Embryonic facial prominence (tissue), 1 donor: ENCODE data around the gene SEPTIN8.
"Not testable (repeated sequence)": the region's sequence is repeated elsewhere in the genome, so short reads cannot be mapped to it uniquely, and the experiment has no call there.

Experiments
- DNase-seq: peaks from one replicate; pipeline ENCODE4 v3.0.0-alpha.2; 2016; ENCODE audit errors: extremely low spot score

SEPTIN8 gene

DNA sequence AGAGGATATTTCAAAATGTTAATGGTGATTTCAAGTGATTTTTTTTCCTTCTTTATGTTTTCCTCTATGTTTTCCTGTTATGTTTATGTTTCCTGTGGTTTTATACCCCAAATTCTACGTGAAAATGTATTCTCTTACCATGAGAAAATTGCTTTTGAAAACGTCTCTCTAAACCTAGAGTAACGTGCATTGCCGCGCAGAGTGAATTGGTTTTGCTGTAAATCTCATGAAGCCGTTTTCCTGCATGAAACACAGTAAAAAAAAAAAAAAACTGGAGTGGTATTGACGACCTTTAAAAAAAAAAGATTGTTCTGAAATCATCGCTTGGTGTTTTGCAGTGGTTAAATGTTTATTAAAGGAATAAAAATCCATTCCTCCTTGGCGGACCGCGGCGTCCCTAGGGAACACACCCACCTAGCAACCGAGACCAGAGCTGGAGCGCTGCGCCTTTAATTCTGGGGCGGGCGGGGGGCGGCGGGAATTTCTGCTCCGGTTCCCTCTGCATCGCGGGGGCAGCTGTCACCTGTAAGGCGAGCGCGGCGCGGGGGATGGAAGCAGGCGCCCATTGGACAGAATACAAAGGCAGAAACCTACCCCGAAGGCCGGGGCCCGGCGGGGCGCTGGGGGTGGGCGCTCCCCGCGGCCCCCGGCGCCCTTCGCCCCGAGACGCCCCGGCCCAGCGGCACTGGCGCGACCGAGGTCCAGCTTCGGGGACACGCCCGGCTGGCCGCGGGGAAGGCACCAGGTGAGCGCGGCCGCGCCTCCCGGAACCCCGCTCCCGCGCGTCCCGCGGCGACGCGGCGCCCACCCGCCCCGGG is 36.0 kb upstream of the SEPTIN8 start, which contains the start of gene SOWAHA:
Gene SOWAHA (plus strand): TSS at position 522 of the 818 bp plus-strand sequence. CDS start 320 bp downstream, outside the sequence.
- DNase-seq, result no peak

DNA sequence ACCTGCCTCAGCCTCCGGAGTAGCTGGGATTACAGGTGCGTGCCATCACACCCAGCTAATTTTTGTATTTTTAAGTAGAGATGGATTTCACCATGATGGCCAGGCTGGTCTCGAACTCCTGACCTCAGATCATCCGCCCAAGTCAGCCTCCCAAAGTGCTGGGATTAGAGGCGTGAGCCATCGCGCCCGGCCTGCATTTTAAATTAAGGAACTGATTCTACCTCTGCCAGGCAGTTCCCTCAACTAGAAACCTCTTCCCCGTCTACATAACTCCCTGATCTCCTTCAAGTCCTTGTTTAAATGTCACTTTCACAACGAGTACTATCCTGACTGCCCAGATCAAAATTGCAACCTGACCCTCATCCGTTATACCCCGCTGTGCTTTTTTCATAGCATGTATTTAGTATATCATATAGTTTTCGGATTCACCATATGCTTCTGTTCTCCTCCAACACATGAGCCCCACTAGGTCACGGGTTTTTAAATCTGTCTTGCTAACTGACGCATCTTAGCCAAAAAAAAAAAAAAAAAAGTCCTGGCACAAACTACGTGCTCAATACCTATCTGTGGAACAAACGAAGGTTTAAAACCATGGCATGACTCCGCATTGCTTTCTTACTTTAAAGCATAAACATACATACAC is 35.2 kb upstream of the SEPTIN8 start:
- no peak for DNase-seq

- DNase-seq, result no peak
Observed at GRCh38 chr5:132810605-132811004, 33.6 kb upstream of the SEPTIN8 start.

DNA sequence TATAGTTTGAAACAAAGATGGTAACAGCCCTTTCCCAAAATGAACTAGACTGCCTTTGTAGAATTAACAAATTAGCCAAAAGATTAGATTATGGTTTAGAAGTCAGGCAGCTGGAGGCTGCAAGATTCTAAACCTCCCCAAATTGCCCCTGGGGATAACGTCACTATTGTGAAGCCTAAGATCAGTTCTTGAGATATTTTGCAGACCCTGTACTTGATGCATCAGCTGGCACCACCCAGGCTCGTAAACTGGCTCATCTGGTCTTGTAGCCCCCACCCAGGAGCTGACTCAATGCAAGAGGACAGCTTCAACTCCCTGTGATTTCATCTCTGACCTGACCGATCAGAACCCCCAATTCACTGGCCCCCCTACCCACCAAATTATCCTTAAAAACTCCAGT is 31.8 kb upstream of the SEPTIN8 start:
- no peak for DNase-seq

GRCh38 chr5:132808448-132808847 is 31.4 kb upstream of the SEPTIN8 start:
- no peak for DNase-seq

DNA sequence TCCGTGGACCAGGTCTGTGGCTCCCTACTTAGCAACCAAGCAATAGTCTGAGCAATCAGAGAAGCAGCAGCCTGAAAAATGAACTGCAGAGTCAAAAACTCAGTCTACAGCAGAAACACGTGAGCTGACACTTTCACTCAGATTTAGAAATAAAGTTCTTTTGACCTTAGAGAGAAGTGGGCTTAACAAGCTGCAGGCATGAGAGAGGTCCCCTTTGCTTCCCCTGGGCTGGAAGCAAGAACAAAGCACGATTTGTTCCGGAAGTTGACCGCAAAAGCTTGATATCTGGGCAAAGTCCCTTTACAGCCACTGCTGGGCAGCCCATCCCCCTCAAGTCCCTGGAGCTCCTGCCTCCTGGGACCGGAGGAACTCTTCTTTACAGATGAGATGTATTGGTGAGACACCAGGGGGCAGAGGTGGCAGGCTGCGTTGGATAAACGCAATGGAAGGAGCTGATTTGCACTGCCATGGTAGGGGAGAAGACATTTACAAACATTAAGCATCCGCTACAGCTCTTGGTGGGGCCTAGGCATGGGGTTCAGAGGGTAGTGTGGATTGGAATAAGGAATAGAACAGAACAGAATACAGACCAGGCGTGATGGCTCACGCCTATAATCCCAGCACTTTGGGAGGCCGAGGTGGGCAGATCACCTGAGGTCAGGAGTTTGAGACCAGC is 30.3 kb upstream of the SEPTIN8 start:
- no peak for DNase-seq

GRCh38 chr5:132806804-132807162 is 29.7 kb upstream of the SEPTIN8 start:
- DNase-seq, result not testable (repeated sequence)

GRCh38 chr5:132805872-132806271 is 28.8 kb upstream of the SEPTIN8 start:
- DNase-seq, result not testable (repeated sequence)

- DNase-seq, result not testable (repeated sequence)
Observed at GRCh38 chr5:132804219-132804618, 27.2 kb upstream of the SEPTIN8 start.

GRCh38 chr5:132802685-132803066 is 25.6 kb upstream of the SEPTIN8 start:
- DNase-seq, result not testable (repeated sequence)

DNA sequence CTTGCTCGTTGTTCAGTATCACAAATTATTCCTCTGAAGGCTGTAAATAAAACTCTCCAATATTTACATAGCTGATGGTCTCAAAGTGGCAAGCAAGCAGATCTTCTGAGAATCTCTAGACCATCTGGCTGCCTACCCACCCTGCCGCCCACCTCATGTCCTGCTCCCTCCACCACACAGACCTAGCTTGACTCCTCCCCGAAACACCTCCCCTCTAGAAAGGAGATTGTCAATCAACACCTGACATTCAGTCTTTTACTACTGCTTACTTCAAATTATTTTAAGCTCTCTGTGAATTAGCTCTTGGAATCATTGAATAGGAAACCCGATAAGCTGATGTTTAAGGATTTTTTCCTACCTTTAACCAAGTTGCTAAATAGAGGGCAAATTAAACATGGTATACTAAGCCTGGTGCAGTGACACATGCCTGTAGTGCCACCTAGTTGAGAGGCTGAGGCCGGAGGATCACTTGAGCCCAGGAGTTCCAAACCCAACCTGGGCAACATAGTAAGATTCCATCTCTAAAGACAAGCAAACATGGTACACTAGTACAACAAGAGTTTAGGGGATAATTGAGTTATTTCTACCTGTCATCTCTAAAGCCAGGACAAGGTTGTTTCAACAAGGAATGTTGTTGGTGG is 25.1 kb upstream of the SEPTIN8 start:
- DNase-seq, result no peak

DNA sequence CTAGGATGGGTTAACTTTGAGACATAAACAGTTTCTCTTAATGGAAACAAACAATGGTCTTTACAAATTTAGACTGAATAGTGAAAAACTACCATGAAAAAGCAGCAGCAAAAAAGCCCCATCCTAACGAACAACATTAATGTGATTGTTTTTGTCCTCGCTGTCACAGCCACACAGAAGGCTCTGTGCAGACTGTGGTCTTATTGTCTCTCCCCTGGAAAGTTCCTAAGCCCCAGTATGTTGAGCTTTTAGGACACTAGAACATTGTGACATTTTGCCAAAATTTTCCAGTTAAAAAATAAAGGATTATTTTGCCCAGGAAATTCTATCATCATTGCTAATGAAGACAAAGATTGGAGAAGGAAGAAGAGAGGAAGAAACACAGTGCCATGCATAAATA is 23.5 kb upstream of the SEPTIN8 start:
- DNase-seq, result no peak

DNA sequence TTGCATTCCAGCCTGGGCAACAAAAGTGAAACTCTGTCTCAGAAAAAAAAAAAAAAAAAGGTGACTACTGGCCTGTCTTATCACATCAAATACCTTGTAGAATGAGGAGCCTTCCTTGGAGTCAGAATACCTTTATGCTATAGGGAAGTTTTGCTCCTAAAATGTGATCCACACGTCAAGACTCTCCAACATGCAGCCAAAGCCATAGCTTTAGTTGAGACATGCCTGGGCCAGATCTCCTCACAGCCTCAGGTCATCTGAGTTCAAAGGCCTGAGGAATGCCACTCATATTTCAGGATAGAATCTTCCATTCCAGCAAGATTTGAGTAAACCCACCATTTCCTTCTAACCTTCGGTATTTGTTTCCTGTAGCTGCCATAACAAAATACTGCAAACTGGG is 22.4 kb upstream of the SEPTIN8 start:
- no peak for DNase-seq

DNA sequence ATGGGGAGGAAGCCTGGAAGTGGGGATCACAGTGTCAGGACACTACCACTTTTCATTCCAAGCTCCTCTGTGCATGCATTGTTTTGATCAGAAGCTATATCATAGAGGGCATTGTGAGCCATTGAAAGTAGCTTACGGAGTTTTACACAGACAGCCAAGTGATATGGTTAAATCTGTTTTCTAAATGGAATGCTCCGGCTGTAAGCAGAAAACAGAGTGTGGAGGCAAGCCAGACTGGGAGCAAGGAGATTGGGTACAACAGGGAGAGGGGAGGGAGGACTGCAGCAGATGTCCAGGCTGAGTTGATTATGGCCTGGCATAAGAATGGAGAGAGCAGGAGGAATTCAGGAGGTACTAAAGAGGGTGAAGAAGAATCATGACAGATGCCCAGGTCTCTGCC is 20.6 kb upstream of the SEPTIN8 start:
- no peak for DNase-seq

GRCh38 chr5:132791026-132791425 is 14.0 kb upstream of the SEPTIN8 start:
- DNase-seq, result no peak

DNA sequence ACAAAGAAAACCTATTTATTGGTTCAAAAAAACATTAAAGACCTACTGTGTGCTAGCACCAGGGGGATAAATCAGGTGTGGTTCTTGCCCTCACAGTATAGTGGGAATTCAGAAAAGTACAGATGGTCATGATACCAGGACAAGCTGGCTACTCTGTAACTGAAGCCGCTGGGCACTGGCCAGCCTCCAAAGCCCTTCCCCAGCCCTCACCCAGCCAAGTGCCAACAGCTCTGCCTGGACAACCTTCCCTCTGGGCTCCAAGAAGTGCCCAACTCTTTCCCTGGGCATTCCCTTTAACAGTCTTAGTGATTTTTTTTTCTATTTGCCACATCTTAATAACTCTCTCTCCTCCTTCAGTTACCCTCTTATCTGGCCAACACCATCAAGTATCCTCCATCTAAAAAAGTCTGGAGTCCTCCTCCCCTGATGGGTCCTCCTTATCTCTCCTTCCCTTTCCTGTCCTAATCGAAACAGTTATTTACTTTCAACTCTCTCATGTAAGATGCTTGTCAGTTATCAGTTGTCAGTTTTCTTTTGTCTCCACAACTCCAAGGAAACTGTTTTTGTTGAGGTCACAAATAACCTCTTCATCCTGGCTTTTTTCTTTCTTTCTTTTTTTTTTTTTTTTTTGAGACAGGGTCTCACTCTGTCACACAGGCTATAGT is 13.3 kb upstream of the SEPTIN8 start:
- no peak for DNase-seq

GRCh38 chr5:132788990-132789886 is 12.2 kb upstream of the SEPTIN8 start:
- DNase-seq, result no peak

DNA sequence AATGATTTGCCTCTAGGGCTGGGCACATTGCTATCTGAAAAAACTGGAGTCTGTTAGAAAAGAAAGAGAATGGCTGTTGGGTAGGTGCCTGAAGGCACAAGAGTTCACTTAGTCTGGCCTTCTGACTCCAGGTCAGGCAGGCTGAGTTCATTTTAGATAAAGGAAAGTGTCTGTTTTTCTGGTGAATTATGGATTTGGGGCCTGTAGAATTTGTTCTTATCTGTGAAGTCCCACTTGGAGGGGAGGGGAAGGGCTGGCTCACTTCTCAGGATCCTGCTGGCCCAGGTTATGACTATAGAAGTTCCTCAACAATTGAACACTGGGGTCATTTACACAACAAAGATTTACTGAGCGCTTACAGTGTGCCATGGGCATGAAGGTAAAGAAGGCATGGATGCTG is 11.5 kb upstream of the SEPTIN8 start:
- DNase-seq, result no peak

DNA sequence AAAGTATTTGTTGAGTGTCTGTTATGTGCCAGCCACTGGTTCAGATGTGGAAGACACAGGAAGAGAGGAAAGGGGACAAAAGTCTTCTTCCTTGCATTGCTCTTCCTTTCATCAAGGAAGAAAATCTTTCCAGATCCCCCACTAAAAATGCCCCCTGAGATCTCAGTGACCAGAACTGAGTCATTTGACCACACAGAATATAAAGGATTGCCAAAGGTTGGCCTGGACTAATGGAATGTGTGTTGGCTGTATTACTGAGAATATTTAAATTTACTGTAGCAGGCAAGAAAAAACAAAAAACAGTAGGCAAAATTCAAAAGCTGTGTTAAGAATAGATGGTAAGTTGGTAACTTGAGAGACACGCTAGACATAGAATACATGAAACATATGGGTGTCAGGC is 10.0 kb upstream of the SEPTIN8 start:
- DNase-seq, result no peak

GRCh38 chr5:132785864-132786263 is 8.8 kb upstream of the SEPTIN8 start:
- no peak for DNase-seq

GRCh38 chr5:132785365-132785764 is 8.3 kb upstream of the SEPTIN8 start:
- DNase-seq, result no peak
